HG02885 (cell line): ENCODE measurements around the gene CNTNAP2.

Experiments
- ATAC-seq: cut with Tn5 transposase; IDR thresholded peaks from one replicate; pipeline ENCODE4 v1.9.1; 2021; ENCODE audit warnings: mild to moderate bottlenecking; ENCODE audit not compliant: unreplicated experiment, poor library complexity

CNTNAP2 gene

DNA sequence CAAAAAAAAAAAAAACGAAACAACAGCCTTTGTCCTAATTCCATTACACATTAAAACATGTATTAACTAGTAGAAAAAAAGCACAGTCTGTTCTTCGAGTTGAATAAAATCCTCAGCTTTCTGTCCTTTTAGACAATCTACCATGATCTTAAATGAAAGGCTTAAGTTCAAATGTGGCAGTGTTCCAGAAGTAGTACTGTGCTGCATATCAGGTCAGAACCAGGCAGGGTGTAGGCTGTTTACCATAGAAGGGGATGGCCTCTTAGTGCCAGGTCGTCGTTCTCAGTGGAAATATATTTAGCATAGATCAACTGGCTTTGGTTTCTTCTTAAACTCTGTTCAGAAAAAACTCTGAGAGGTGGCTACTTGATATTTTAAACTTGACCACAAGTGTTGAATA, 612.0 kb downstream of the CNTNAP2 start:
- ATAC-seq: no peak

DNA sequence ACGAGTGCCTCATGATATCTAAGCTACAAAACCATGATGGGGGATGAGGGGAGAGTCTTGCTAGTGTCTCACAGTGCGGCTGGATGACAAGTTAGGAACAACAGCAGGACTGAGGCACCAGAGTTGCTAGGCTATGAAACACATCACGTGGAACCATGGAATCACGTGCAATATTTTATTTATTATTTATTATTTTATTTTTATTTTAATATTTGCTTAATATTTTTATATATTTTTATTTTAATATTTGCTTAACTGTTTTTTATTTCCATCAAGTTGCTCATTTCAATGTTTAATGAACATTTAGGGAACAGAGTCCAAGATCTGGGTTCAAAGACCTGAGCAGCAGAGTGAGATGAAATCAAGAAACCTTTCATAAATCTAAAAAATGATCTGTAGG, 614.6 kb downstream of the CNTNAP2 start:
- no peak for ATAC-seq

GRCh38 chr7:146735992-146736391, 619.4 kb downstream of the CNTNAP2 start:
- no peak for ATAC-seq

DNA sequence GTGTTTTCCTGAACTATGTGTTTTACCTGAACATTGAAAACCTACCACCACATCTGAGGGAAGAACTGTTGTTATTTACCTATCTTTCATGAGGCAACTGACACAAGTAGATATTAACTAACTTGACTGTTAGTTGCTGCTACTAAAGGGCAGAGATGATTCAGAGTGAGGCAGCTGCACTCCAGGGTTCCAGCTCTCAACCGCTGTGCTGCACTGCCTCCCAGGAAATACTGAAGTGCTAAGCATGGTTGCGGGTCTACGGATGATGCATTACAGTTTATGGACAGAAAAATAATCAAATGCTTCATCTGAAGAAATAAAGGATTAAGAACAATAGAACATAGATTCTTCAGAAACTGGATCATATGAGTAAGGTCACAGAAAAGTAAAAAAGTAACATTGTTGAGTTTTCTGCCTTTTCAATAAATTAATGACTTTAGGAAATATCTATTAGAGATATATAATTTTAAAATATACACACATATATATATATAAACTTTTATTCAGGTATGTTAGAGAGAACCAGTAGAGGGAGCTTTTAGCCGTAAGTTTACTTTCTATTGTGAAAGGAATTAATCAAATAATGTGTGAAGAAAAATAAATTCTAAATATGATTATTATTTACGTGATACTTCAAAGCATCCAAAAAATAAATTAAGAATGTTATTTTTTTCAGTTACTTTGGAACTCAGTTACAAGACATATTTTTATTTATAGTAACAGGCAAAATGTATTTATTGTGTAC, 620.0 kb downstream of the CNTNAP2 start:
- no peak for ATAC-seq

DNA sequence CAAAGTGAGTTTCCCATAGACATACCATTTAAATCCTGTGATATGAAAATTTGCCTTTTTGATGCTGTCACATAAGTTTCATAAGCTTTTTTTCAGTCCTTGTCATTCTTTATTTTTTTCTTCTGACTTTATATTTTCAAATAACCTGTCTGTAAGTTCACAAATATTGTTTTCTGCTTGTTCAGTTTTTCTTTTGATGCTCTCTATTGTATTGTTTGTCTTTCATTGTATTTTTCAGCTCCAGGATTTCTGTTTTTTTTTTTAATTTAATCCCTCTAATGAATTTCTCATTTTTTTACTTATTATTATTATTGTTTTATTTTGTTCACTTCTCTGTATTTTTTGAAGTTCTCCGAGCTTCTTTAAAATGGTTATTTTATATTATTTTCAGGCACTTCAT, 623.4 kb downstream of the CNTNAP2 start:
- ATAC-seq: no peak

DNA sequence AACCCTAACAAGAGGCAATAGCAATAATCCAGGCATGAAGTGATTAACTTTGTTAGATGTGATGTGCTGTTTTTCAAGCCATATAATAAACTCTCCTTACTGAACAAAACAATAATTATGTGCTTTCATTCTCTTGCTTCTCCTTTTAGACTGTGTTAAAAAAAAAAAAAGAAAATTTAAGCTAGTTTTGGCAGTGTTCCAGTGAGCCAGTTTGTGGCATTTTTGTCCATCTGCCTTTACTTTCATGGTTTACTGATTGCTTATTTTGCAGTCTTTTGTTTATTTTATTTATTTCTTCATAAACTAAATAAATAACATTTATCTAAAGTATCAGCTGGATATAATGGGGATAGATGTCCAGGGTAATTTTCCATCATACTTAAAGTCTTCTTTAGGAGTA, 625.3 kb downstream of the CNTNAP2 start:
- no peak for ATAC-seq

GRCh38 chr7:146754385-146754784, 637.8 kb downstream of the CNTNAP2 start:
- no peak for ATAC-seq

DNA sequence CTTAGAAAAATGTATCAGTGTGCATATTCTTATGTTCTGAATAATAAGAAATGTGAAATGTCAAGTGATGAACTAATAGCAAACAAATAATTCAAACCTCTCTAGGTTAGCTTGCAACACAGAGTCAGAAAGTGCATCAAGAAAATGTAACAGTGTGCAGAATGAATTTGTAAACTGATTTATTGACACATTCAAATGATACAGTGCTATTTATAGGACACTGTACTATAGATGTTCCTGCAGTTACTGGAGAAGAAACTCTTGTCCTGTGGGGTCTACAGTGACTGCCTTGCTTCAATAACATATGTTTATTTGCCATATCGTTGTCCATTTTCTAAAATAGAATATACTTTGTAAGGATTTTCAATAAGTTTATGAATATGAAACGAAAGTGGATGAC, 639.0 kb downstream of the CNTNAP2 start:
- ATAC-seq: no peak

DNA sequence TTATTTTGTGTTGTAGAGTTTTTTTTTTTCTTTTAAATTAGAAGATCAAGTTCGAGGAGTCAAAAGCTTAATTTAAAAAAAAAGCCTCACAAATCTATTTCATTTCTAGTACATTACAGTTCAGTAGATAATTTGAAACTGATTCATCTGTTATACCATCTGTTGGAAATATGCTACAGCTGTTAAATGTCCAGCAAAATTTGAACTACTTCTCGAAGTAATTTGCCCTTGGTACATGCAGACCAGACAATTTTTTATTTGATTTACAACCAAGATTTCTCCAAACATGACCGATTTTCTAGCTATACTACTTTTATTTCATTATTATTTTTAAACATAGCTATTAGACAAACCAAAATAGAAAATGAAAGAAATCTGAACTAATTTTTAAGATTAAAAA, 647.9 kb downstream of the CNTNAP2 start:
- no peak for ATAC-seq

- no peak for ATAC-seq
These were observed 652.4 kb downstream of the CNTNAP2 start for GRCh38 chr7:146768957-146769356.

DNA sequence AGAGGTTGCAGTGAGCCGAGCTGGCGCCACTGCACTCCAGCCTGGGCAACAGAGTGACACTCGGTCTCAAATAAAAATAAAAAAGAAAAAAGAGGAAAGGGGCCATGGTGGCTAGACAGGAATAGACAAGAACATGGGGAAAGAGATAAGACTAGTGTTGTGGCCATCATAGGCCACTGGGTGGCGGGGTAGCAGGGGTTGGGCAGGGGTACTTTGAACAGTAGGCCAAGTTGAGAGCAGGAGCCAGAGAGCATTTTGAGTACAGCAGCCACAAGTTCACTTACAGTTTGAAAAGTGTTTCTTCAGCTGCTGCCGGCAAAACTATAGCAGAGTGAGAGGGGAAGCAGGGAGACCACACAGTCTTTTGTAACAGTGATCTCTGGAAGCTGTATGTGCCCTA, 656.0 kb downstream of the CNTNAP2 start:
- no peak for ATAC-seq

DNA sequence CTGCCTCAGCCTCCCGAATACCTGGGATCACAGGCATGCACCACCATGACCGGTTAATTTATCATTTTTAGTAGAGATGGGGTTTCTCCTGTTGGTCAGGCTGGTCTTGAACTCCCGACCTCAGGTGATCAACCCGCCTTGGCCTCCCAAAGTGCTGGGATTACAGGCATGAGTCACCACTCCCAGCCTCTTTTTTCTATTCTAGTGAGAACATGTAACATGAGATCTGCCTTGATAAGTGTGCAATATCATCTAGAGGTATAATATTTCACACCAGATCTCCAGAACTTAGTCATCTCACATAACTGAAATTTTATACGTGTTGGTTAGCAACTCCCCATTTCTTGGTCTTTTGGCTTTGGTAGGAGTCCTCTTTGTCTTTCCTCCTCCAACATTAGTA, 656.9 kb downstream of the CNTNAP2 start:
- no peak for ATAC-seq

- no peak for ATAC-seq
These were observed 664.9 kb downstream of the CNTNAP2 start for GRCh38 chr7:146781352-146782116.

DNA sequence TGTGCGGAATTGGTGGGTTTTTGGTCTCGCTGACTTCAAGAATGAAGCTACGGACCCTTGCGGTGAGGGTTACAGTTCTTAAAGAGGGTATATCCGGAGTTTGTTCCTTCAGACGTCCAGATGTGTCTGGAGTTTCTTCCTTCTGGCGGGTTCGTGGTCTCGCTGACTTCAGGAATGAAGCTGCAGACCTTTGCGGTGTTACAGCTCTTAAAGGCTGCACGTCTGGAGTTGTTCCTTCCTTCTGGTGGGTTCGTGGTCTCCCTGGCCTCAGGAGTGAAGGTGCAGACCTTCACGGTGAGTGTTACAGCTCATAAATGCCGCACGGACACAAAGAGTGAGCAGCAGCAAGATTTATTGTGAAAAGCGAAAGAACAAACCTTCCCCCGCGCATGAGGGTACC, 670.7 kb downstream of the CNTNAP2 start:
- no peak for ATAC-seq

DNA sequence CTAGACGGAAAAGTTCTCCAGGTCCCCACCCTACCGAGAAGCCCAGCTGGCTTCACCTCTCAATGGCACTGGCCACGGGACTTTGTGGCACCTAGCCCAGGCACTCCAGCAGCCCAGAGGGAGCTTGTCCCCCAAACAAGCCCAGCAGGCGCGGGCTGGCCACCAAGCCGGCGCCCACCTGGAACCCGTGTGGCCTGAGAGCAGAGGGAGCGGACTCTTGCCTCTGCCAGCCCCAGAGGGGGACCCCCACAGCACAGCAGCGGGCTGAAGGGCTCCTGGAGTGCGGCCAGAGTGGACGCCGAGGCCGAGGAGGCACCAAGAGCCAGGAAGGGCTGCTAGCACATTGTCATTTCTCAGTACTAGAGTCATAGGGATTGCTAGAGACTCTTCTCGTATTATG, 671.4 kb downstream of the CNTNAP2 start:
- no peak for ATAC-seq

DNA sequence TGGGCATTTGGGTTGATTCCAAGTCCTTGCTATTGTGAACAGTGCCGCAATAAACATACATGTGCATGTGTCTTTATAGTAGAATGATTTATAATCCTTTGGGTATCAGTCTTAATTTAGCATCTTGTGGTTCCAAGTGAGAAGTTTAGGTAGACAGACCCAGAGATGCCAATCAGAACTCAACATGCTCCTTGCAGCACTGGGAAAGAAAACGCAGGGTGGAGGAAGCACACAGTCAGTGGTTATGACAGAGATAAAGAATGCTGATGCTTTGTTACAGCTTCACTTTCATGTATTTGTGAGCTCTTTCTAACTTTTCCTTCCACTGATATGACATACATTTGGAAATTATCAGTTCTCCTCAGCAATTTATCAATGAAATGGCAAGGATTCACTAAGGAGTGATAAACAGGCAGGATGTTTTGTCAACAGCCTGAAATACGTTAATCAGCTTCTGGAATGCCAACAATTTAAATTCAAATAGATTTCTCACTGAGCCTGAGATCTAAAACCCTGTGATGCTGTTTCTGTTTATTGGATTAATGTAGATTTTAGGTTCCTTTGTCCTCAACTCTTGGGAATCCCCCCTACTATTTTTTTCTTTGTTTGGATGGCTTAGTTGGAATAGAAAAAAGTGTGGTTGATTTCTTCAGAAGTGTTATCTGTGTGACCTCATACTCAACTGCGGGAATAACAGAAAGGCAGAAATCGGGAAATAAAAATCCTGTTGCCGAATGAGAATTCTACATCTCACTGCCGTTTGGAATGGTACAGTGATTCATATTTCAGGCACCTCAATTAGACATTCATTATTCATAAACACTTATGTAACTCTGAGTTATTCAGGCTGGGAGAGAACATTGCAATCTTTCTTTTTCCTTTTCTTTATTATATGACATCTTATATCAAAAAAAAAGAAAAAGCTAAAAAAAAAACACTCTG, 675.0 kb downstream of the CNTNAP2 start:
- no peak for ATAC-seq

DNA sequence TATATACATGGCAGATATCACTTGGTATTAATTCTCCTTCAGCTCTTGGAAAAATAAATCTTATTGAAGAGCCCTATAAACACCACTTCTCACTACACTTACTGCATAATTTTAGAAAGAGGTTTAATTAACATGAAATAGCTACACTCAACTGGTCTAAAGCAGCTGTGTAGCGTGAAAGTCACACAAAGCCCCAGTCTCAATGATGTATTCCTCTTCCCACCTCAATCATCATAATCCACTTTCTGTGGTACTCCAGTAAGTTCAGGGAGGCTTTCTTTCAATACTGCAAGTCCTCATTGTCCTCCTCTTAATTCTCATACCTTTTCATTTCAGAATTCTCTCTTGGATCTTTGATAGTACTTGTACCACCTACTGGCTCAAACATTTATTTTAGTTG, 688.0 kb downstream of the CNTNAP2 start:
- ATAC-seq: no peak

DNA sequence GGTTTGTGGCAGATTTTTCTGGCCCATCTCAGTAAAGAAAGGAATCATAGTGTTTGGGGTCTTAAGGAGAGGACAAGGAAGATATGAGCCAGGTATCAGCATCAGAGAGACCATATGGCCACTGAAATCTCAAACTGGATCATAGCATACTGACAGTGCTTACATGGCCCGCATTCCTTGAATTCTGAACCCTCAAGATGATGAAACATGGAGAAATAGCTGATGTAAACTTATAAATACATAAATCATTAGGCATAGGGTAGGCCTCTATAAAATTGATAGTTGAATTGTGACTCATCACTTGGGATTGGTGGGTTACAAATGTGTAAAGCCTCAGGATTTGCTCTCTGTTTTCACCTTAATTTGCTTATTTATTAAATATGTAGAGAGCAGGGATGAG, 688.5 kb downstream of the CNTNAP2 start:
- no peak for ATAC-seq

DNA sequence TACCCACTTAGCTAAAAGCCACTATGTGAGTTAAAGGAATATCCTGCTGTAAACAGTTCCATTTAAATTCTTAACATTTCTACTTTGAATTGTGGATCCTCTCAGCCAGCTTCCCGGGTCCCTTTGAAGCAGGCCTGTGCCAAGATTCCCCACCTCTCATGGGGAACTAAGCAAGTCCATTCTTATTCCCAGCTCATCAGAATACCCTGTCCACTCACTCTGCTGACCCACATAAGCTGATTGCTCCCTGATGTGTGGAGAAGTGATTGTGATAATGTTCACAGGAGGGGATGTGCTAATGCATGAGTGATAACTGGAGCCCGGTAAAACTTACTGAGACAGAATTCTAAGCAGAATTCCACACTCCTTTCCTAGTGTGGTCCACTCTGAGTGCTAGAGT, 709.7 kb downstream of the CNTNAP2 start:
- no peak for ATAC-seq

- no peak for ATAC-seq
These were observed 714.1 kb downstream of the CNTNAP2 start for GRCh38 chr7:146830686-146831085.

DNA sequence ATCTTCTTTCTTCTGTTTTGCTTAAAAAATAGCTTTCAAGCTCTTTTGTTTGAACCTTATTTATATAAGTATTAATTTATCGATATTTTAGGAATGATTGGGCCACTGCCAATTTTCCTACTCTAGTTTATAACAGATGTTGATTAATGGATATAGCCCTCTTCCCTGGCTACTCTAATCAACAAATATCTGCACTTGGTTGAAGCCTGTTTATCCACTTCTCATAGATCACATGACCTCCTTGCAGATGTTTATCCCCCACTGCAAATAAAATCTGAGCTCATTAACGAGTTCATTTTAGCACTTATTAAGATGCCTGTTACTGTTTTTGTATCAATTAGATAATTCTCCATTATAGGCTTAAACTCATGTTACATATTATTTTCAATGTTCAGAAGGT, 715.3 kb downstream of the CNTNAP2 start:
- ATAC-seq: no peak
